ENCODE results near the gene ZDHHC14.

Gene ZDHHC14

GRCh38 chr6:157455731-157456523 lies 74.9 kb downstream of the ZDHHC14 start:
- Histone ChIP-seq H3F3A (ENCODE audit: insufficient read depth) (no peaks in the 10 kb centered on the region), H3K9me2 (replicated peaks; ENCODE audit: insufficient read depth, low read length) (no peaks in the 10 kb centered on the region), H3K27ac (ENCODE audit: low read depth, low read length) (no peak overlapping the region), H3K4me2 (ENCODE audit: low read depth, low read length, poor library complexity, severe bottlenecking) (no peak overlapping the region), H2AFZ (ENCODE audit: low read depth, low read length, severe bottlenecking) (no peak overlapping the region), H3K27me3 (ENCODE audit: low read length) (no peaks in the 10 kb centered on the region), H3K36me3 (ENCODE audit: low read length) (no peaks in the 10 kb centered on the region), H3K79me2 (ENCODE audit: insufficient read depth, low read length) (no peaks in the 10 kb centered on the region), H3K9ac (ENCODE audit: low read length) (no peak overlapping the region), H3K9me3 (ENCODE audit: insufficient read depth, low read length) (no peaks in the 10 kb centered on the region), H3K4me3 (ENCODE audit: insufficient read depth, low read length, poor library complexity, severe bottlenecking) (no peak overlapping the region), H4K20me1 (ENCODE audit: low read depth, low read length) (no peaks in the 10 kb centered on the region)
- TF ChIP-seq CTCF (IDR thresholded peaks at IDR 0.05; ENCODE audit: insufficient read depth, low read length, poor library complexity, severe bottlenecking) = no peak

GRCh38 chr6:157456524-157456829 lies 75.5 kb downstream of the ZDHHC14 start:
- Histone ChIP-seq H3K36me3 (ENCODE audit: low read length) (no peaks in the 10 kb centered on the region), H3K9ac (ENCODE audit: low read length) (no peak overlapping the region), H3K9me2 (replicated peaks; ENCODE audit: insufficient read depth, low read length) (no peaks in the 10 kb centered on the region), H3K4me3 (ENCODE audit: insufficient read depth, low read length, poor library complexity, severe bottlenecking) (no peak overlapping the region), H3K4me2 (ENCODE audit: low read depth, low read length, poor library complexity, severe bottlenecking) (no peak overlapping the region), H2AFZ (ENCODE audit: low read depth, low read length, severe bottlenecking) (no peak overlapping the region), H3K27ac (ENCODE audit: low read depth, low read length) (no peak overlapping the region), H3F3A (ENCODE audit: insufficient read depth) (no peaks in the 10 kb centered on the region), H3K79me2 (ENCODE audit: insufficient read depth, low read length) (no peaks in the 10 kb centered on the region), H4K20me1 (ENCODE audit: low read depth, low read length) (no peaks in the 10 kb centered on the region), H3K9me3 (ENCODE audit: insufficient read depth, low read length) (no peaks in the 10 kb centered on the region), H3K27me3 (ENCODE audit: low read length) (no peaks in the 10 kb centered on the region)
- TF ChIP-seq EZH2phosphoT487 (conservative IDR thresholded peaks at IDR 0.05; ENCODE audit: low read length) (no peak), CTCF (IDR thresholded peaks at IDR 0.05; ENCODE audit: insufficient read depth, low read length, poor library complexity, severe bottlenecking) (no peak)

GRCh38 chr6:157457787-157458186 lies 76.8 kb downstream of the ZDHHC14 start:
- Histone ChIP-seq H3K9me2 (replicated peaks; ENCODE audit: insufficient read depth, low read length) (no peaks in the 10 kb centered on the region), H3K27ac (ENCODE audit: low read depth, low read length) (no peak overlapping the region), H2AFZ (ENCODE audit: low read depth, low read length, severe bottlenecking) (no peak overlapping the region), H3K27me3 (ENCODE audit: low read length) (no peaks in the 10 kb centered on the region), H3K79me2 (ENCODE audit: insufficient read depth, low read length) (no peaks in the 10 kb centered on the region), H3K9me3 (ENCODE audit: insufficient read depth, low read length) (no peaks in the 10 kb centered on the region), H4K20me1 (ENCODE audit: low read depth, low read length) (no peaks in the 10 kb centered on the region), H3F3A (ENCODE audit: insufficient read depth) (no peaks in the 10 kb centered on the region), H3K4me3 (ENCODE audit: insufficient read depth, low read length, poor library complexity, severe bottlenecking) (no peak overlapping the region), H3K9ac (ENCODE audit: low read length) (no peak overlapping the region), H3K4me2 (ENCODE audit: low read depth, low read length, poor library complexity, severe bottlenecking) (no peak overlapping the region), H3K36me3 (ENCODE audit: low read length) (no peaks in the 10 kb centered on the region)
- TF ChIP-seq EZH2phosphoT487 (conservative IDR thresholded peaks at IDR 0.05; ENCODE audit: low read length) (no peak), CTCF (IDR thresholded peaks at IDR 0.05; ENCODE audit: insufficient read depth, low read length, poor library complexity, severe bottlenecking) (no peak)
